ENCODE data around the gene ATR.
A peak's percentile ranks its signal among the peaks of the same experiment; 100 is the strongest.
"Not testable (repeated sequence)": the region's sequence is repeated elsewhere in the genome, so short reads cannot be mapped to it uniquely, and the experiment has no call there.

Gene ATR

GRCh38 chr3:142578329-142579223 is at the start of gene ATR:
Gene ATR, minus strand, starts transcription at chr3:142578733. Its CDS starts 29 bp downstream, at chr3:142578704.
- peak; percentile 97 for DNase-seq (ENCODE audit: low spot score)

DNA sequence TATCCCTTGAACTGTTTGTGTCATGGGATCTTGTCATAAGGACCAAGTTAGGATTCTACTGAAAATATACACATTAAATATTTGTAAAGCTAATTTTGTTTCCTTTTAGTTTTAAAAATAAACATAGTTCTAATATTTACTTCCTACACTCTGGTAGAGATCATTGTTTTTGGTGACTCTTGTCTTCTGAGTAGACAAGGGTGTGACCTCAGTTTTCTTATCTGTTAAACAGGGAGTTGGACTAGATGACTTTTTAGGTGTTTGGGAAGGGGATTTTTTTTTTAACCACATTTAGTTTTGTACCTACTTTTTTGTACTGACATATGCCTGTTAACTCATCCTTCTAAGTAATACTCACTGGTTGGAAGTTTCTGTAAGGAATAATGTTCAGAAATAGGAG is 48.4 kb upstream of the ATR start:
- DNase-seq (ENCODE audit: low spot score) = no peak

GRCh38 chr3:142625153-142625440 is 46.6 kb upstream of the ATR start:
- no peak for DNase-seq (ENCODE audit: low spot score)

DNA sequence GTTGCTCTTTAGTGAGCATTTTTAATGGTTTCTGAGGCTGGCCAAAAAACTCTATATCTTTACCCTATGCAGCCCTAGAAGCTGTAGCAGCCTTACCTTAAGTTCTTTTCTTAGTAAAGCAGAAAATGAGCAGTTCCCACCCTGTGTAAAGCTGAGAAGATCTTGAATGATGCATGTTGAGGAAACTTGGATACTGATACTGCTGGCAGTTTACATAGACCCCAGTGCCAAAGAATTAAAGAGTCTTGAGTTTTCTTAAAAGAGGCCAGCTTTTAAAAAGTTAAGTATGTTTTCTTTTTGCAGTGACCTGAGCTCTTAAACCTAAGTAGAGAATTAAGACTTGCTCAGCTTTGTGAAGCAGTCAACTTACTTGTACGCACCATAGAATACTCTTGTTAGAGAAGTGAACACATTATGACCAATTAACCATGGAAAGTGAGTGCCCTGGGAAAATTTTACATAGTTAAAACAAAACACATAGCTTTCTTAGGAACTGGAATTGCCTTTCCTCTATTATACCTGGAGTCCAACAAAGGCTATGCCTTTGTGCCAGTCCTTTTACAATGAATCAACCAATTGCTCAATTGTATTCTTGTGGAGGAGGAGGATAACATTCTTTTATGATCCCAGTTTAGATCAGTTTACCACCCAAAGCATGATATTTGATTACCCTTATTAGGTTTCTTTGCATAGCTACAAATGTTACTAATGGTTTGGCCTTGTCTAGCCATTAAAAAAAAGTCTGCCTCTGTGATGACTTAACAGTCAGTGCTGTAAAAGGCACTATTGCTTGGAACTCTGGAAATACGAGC is 46.0 kb upstream of the ATR start:
- no peak for DNase-seq (ENCODE audit: low spot score)

DNA sequence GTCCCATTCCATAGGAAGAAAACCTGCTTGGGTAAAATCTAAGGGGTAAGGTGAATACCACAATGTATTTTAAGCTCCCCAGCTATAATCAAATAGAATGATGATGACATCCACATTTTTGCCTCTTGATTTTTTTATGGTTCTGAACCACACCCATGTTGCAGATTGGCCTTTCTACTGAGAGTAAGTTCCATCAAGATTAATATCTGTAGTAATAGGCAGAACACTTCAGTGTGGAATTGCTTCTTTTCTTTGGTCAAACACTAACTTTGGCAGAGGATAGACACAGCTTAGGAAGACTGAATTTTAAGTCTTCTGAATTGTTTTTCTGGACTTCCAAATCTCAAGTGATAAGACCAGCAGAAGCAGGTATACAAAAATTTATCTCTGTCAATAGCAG is 44.7 kb upstream of the ATR start:
- no peak for DNase-seq (ENCODE audit: low spot score)

DNA sequence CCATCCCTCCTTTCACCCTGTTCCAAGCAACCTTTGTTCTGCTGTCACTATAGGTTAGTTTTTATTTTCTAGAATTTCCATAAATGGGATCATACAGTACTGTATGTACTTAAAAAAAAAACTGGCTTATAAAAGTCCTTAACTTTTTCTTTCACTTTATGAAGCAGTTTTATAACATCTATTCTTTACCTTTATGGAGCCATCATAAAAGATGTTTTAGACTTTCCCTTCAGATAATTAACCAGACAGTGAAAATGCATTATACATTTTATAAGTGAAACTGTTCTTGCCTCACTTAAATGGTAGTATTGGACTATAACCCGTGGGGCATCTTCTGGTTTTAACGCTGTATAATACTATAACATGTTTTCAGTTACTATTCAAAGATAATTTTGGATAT is 43.9 kb upstream of the ATR start:
- no peak for DNase-seq (ENCODE audit: low spot score)

DNA sequence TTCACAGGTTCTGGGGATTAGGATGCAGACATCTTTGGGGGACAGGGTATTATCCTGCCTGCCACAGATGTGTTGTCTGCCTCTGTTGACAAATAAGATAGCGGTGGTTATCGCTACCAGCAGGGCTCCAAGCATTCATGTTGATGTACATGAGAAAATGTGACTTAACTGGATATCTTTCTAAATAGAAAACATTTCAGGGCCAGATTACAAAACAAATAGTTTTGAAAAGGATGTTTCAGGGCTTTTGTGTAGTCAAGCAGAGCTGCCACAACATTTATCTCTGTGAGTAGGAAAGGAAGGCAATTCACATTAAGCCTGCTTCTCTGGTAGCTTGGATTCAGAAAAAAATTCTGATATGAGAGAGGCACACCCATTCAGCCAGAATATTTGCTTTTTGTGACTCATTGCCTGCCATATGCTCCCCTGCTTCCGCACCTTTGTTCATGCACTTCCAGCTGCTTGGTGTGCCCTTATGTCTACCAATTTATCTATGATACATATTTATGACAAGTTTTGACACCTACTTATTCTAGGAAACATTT is 40.5 kb upstream of the ATR start:
- DNase-seq (ENCODE audit: low spot score) = no peak

GRCh38 chr3:142615171-142615570 is 36.6 kb upstream of the ATR start:
- DNase-seq (ENCODE audit: low spot score) = no peak

DNA sequence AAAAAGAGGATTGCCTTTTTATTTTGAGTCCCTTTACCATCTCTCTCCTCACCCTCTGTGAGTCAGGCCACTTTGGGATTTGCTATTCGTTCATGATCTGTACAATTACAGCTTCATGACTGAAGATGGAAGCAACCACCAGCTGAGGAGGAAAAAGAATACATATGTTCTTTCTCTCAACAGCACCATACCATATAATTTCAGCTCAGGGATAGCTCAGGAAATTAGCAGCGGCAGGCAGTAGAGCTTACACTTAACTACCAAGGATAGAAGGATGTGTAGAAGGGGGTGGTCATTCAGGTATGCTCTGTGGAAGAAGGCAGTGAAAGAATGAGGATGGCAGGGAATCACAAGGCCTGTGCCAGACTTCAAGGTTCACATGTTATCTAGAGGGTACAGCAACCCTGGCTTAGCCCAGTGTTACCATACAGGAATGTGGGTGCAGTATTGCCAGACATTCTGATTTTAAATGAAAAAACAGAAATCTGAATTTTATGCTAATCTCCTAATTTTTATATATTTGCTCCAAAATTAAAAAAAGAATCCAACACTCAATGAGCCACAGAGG is 35.6 kb upstream of the ATR start:
- DNase-seq (ENCODE audit: low spot score) = no peak

DNA sequence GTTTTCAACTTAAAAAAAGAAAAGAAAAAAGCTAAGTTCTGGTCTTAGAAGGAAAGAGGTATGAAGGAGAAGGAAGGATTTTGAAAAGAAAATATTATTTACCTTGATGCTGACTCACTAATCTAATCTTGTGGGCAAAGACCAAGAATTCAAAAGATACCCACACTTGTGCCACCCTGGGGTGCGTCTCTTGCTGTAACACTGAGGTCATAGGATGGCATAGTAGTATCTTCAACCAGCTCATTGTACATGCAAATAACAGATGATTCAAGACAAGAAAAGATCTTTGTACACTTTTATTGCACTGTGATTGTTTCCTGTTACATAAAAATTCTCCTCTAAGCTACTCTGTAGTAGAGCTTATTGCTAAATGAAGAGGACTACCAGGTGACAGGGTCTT is 35.0 kb upstream of the ATR start:
- no peak for DNase-seq (ENCODE audit: low spot score)

- no peak for DNase-seq (ENCODE audit: low spot score)
Observed at GRCh38 chr3:142611206-142611605, 32.7 kb upstream of the ATR start.

- DNase-seq (ENCODE audit: low spot score) = no peak
Observed at GRCh38 chr3:142609136-142609535, 30.6 kb upstream of the ATR start.

GRCh38 chr3:142608631-142609030 is 30.1 kb upstream of the ATR start:
- no peak for DNase-seq (ENCODE audit: low spot score)

DNA sequence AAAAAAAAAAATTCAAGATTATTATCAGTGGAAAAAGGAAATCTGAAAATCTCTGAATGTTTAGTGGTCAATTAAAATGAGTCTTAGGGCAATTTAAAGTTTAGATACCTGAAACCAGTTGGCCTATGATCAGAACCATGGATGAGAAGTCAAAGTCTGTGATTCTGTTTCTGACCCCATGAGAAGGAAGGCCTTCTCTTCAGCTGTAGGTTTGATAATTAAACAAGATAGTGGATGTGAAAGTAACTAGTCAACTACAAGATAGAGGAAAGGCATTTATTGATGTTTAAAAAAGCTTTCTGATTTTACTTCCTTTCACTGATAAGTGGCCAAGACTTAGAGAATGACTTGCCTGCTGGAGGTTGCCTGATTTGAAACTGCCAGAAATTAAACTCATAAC is 26.4 kb upstream of the ATR start:
- no peak for DNase-seq (ENCODE audit: low spot score)

DNA sequence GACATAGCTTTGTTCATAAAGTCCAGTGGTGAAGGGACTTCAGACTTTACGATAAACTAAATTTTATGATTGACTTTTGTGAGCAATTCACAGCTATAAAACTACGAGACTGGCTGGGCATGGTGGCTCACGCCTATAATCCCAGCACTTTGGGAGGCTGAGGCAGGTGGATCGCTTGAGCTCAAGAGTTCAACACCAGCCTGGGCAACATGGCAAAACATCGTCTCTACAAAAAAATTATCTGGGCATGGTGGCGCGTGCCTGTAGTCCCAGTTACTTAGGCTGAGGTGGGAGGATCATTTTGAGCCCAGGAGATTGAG is 24.8 kb upstream of the ATR start:
- not testable (repeated sequence) for DNase-seq (ENCODE audit: low spot score)

- DNase-seq (ENCODE audit: low spot score) = no peak
Observed at GRCh38 chr3:142602619-142603385, 24.3 kb upstream of the ATR start.

- DNase-seq (ENCODE audit: low spot score) = no peak
Observed at GRCh38 chr3:142601713-142602112, 23.2 kb upstream of the ATR start.

- no peak for DNase-seq (ENCODE audit: low spot score)
Observed at GRCh38 chr3:142597906-142598305, 19.4 kb upstream of the ATR start.

DNA sequence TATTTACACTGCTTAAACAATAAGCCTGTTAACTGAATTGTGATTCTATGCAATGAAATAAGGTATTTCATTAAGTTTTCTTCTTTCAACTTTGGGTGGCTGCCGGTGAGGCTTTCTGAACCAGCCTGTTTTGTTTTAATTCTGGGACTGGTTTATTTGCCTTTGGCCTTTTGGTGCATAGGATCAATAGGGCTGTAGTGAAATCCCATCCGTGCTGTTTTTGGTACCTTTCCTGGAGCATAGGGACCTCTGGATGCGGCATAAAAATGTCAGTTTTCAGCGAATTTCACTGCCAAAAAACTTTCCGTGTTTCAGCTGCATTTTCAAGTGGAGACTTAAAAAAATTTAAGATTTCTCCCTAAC is 18.2 kb upstream of the ATR start:
- DNase-seq (ENCODE audit: low spot score) = no peak

GRCh38 chr3:142595951-142596725 is 17.6 kb upstream of the ATR start, which contains the start of gene PLS1:
Gene PLS1, plus strand, starts transcription at chr3:142596393. Its CDS starts 67,845 bp downstream, at chr3:142664238.
- peak; percentile 85 for DNase-seq (ENCODE audit: low spot score)

GRCh38 chr3:142595581-142595950 is 17.0 kb upstream of the ATR start:
- DNase-seq (ENCODE audit: low spot score) = no peak
